ENCODE results near the gene PDE9A.
"Not testable (repeated sequence)": the region's sequence is repeated elsewhere in the genome, so short reads cannot be mapped to it uniquely, and the experiment has no call there.

Gene PDE9A

GRCh38 chr21:42690586-42690985, 37.2 kb downstream of the PDE9A start:
- DNase-seq = no peak

- no peak for DNase-seq
Measured at GRCh38 chr21:42691901-42692559, 38.6 kb downstream of the PDE9A start.

- DNase-seq = no peak
Measured at GRCh38 chr21:42692688-42693087, 39.3 kb downstream of the PDE9A start.

- DNase-seq = no peak
Measured at GRCh38 chr21:42694751-42695696, 41.6 kb downstream of the PDE9A start.

- DNase-seq = no peak
Measured at GRCh38 chr21:42695697-42696380, 42.4 kb downstream of the PDE9A start.

- no peak for DNase-seq
Measured at GRCh38 chr21:42696501-42697040, 43.1 kb downstream of the PDE9A start.

- no peak for DNase-seq
Measured at GRCh38 chr21:42698733-42699132, 45.3 kb downstream of the PDE9A start.

GRCh38 chr21:42699196-42699595, 45.8 kb downstream of the PDE9A start:
- DNase-seq = no peak

- no peak for DNase-seq
Measured at GRCh38 chr21:42701706-42702456, 48.5 kb downstream of the PDE9A start.

- DNase-seq = no peak
Measured at GRCh38 chr21:42702720-42703119, 49.3 kb downstream of the PDE9A start.

GRCh38 chr21:42703136-42703908, 49.9 kb downstream of the PDE9A start:
- no peak for DNase-seq

- DNase-seq = no peak
Measured at GRCh38 chr21:42703965-42704364, 50.5 kb downstream of the PDE9A start.

- no peak for DNase-seq
Measured at GRCh38 chr21:42704861-42705260, 51.4 kb downstream of the PDE9A start.

- DNase-seq = no peak
Measured at GRCh38 chr21:42705346-42705745, 51.9 kb downstream of the PDE9A start.

- no peak for DNase-seq
Measured at GRCh38 chr21:42705746-42706374, 52.4 kb downstream of the PDE9A start.

GRCh38 chr21:42706765-42707164, 53.3 kb downstream of the PDE9A start:
- no peak for DNase-seq

GRCh38 chr21:42707207-42707830, 53.9 kb downstream of the PDE9A start:
- no peak for DNase-seq

- no peak for DNase-seq
Measured at GRCh38 chr21:42708107-42708506, 54.7 kb downstream of the PDE9A start.

GRCh38 chr21:42708916-42709315, 55.5 kb downstream of the PDE9A start:
- not testable (repeated sequence) for DNase-seq

GRCh38 chr21:42711667-42712066, 58.2 kb downstream of the PDE9A start:
- no peak for DNase-seq

GRCh38 chr21:42715427-42715826, 62.0 kb downstream of the PDE9A start:
- not testable (repeated sequence) for DNase-seq
